GM12892 (cell line): Measurements from ENCODE around the gene MACROD2.

Source experiments
- POLR2A ChIP-seq: IDR thresholded peaks from 2 replicates; pipeline ENCODE4 v1.6.1; 2011; ENCODE audit warnings: low read depth, low read length, control low read depth
- TAF1 ChIP-seq: IDR thresholded peaks from 2 replicates; pipeline ENCODE4 v1.6.1; 2011; ENCODE audit warnings: low read depth, mild to moderate bottlenecking, control low read depth, low read length, borderline replicate concordance

- TF ChIP-seq POLR2A (no peak), TAF1 (no peak)
Measured at GRCh38 chr20:15242773-15243172, 1247.5 kb downstream of the MACROD2 start.
